HAP-1 (cell line): ENCODE results near the gene RAD17.
"Not testable (repeated sequence)": the region's sequence is repeated elsewhere in the genome, so short reads cannot be mapped to it uniquely, and the experiment has no call there.

ENCODE experiments used
- DNase-seq, 2 experiments: peaks; one replicate each; pipeline ENCODE4 v3.0.0-alpha.2; 2016 to 2020; ENCODE audit warnings: low spot score in 2 of 2
- H3K27me3 ChIP-seq: fragments of 250-450 bp; sonication (Bioruptor Pico); 2 replicates; pipeline ENCODE4 v1.5.1; 2020; ENCODE audit warnings: low read depth, mild to moderate bottlenecking, moderate library complexity
- H3K36me3 ChIP-seq: fragments of 250-450 bp; sonication (Bioruptor Pico); replicated peaks from 2 replicates; pipeline ENCODE4 v1.5.1; 2020; ENCODE audit warnings: mild to moderate bottlenecking
- H3K4me1 ChIP-seq: fragments of 250-450 bp; sonication (Bioruptor Pico); 2 replicates; pipeline ENCODE4 v1.5.1; 2020; ENCODE audit warnings: mild to moderate bottlenecking
- H3K4me3 ChIP-seq: fragments of 250-450 bp; sonication (Bioruptor Pico); 2 replicates; pipeline ENCODE4 v1.5.1; 2020; ENCODE audit warnings: mild to moderate bottlenecking, moderate library complexity
- H3K9me3 ChIP-seq: fragments of 250-450 bp; sonication (Bioruptor Pico); 2 replicates; pipeline ENCODE4 v1.5.1; 2020; ENCODE audit warnings: mild to moderate bottlenecking, moderate library complexity
- in situ Hi-C: fragments of 300-500 bp; cut with MboI; formaldehyde crosslinking; loops from 3 replicates; pipeline ENCODE4 v1.14.3; 2020; ENCODE audit warnings: low sequenced_read_pairs, inconsistent platforms, mixed read lengths

Gene RAD17

GRCh38 chr5:69360442-69360841 lies 9.2 kb upstream of the RAD17 start:
- H3K36me3 ChIP-seq = peaks cover 48% of the 10 kb centered on the region
- in situ Hi-C loops = no loop called here
- no peaks in the 10 kb centered on the region for H3K9me3 ChIP-seq
- DNase-seq = no peak
- no peaks in the 10 kb centered on the region for H3K4me1 ChIP-seq
- H3K4me3 ChIP-seq = no peak overlapping the region
- no peaks in the 10 kb centered on the region for H3K27me3 ChIP-seq

DNA sequence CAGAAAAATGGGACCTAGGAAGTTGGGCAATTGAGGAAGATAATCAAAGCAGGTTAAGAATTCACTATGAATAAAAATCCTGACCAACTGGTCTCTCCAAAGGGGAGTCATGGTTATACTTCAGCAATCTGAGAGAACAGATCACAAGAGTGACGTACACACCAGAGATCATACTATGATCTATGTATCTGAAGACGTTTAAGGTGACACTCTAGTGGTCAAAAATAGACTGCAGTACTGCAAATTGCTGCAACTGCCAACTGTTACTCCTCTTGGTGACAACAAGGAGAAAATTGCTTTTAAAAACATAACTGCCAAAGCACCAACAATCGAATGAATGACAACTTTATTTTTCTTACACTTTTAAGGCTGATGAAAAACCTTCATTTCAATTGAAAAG lies 5.2 kb upstream of the RAD17 start:
- Histone ChIP-seq H3K27me3 (no peaks in the 10 kb centered on the region), H3K9me3 (no peaks in the 10 kb centered on the region), H3K4me1 (peaks cover 5% of the 10 kb centered on the region), H3K4me3 (no peak overlapping the region), H3K36me3 (peaks cover 44% of the 10 kb centered on the region)
- in situ Hi-C loops = no loop called here
- no peak for DNase-seq

GRCh38 chr5:69364850-69365249 lies 4.8 kb upstream of the RAD17 start:
- Histone ChIP-seq H3K9me3 (no peaks in the 10 kb centered on the region), H3K4me3 (no peak overlapping the region), H3K27me3 (no peaks in the 10 kb centered on the region), H3K36me3 (peaks cover 41% of the 10 kb centered on the region), H3K4me1 (peaks cover 5% of the 10 kb centered on the region)
- no peak for DNase-seq
- in situ Hi-C loops = no loop called here

DNA sequence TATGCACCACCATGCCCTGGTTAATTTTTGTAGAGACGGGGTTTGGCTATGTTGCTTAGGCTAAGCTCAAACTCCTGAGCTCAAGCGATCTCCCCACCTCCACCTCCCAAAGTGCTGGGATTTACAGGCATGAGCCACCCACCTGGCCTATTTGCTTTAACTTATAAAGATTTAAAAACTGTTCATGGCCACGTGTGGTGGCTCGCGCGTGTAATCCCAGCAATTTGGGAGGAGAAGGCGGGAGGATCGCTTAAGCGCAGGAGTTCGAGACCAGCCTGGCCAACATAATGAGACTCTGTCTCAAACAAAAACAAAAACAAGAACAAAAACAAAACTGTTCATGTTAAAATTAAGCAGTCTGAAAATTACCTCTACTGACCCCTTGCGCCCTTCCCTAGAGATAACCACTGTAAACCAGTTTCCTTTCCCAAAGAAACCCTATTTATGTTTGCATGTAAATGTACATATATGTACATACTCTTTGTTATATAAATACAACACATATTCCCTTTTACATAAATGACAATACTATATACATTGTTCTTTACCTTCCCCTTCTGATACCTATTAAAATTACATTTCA lies 1.8 kb upstream of the RAD17 start:
- in situ Hi-C loops = no loop called here
- H3K36me3 ChIP-seq = peaks cover 33% of the 10 kb centered on the region
- peak overlapping the region; percentile 89 for H3K4me3 ChIP-seq

GRCh38 chr5:69368458-69369339 lies 919 bp upstream of the RAD17 start:
- peak overlapping the region; percentile 89 for H3K4me3 ChIP-seq
- no peaks in the 10 kb centered on the region for H3K9me3 ChIP-seq
- H3K27me3 ChIP-seq = no peaks in the 10 kb centered on the region
- H3K4me1 ChIP-seq = peaks cover 12% of the 10 kb centered on the region
- H3K36me3 ChIP-seq = peaks cover 27% of the 10 kb centered on the region
- in situ Hi-C loops = no loop called here
- peak; percentile 17 to 34 for DNase-seq

More for the DNA sequence above, 1.8 kb upstream of the RAD17 start:
- Histone ChIP-seq H3K9me3 (no peaks in the 10 kb centered on the region), H3K4me1 (peaks cover 12% of the 10 kb centered on the region), H3K27me3 (no peaks in the 10 kb centered on the region)
- peak in 1 of 2 experiments; percentile 15 for DNase-seq

DNA sequence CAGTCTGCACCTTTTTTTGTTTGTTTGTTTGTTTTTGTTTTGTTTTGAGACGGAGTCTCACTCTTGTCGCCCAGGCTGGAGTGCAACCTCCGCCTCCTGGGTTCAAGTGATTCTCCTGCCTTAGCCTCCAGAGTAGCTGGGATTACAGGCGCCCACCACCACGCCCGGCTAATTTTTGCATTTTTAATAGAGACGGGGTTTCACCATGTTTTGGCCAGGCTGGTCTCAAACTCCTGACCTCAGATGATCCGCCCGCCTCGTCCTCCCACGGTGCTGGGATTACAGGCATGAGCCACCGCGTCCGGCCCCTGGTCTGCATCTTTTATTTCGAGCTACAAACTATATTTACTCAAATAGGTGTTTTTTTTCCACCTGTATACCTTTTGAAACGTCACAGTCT lies 717 bp downstream of the RAD17 start:
- in situ Hi-C loops, H3K27me3 ChIP-seq, H3K9me3 ChIP-seq: not testable (repeated sequence)
- peaks cover 22% of the 10 kb centered on the region for H3K36me3 ChIP-seq
- peaks cover 12% of the 10 kb centered on the region for H3K4me1 ChIP-seq
- peak in 1 of 2 experiments; percentile 33 for DNase-seq
- H3K4me3 ChIP-seq = peak overlapping the region; percentile 89

DNA sequence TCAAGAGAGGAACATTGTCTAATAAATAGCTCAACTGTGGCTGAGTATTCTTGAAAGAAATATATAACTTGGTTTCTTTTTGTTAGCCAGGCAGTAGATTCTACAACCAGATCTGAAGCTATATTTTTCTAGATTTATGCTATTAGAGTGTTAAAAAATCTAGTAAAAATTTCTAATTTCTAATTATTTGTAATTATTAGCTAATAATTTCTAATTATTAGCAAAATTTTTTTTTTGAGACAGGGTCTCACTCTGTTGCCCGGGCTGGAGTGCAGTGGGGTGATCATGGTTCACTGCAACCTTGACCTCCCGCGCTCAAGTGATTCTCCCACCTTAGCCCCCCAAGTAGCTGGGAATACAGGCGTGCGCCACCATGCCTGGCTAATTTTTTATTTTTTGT lies 2.8 kb downstream of the RAD17 start:
- Histone ChIP-seq H3K9me3 (no peaks in the 10 kb centered on the region), H3K4me3 (no peak overlapping the region), H3K36me3 (peaks cover 16% of the 10 kb centered on the region; the same call in 1 of the 2 replicates), H3K27me3 (no peaks in the 10 kb centered on the region), H3K4me1 (peaks cover 12% of the 10 kb centered on the region)
- no peak for DNase-seq
- in situ Hi-C loops = no loop called here

GRCh38 chr5:69374911-69375446 lies 5.4 kb downstream of the RAD17 start:
- Histone ChIP-seq H3K4me1 (peaks cover 7% of the 10 kb centered on the region; the same call in 1 of the 2 replicates), H3K36me3 (peaks cover 29% of the 10 kb centered on the region), H3K9me3 (no peaks in the 10 kb centered on the region), H3K4me3 (no peak overlapping the region), H3K27me3 (no peaks in the 10 kb centered on the region)
- in situ Hi-C loops = no loop called here
- no peak for DNase-seq

- H3K9me3 ChIP-seq = no peaks in the 10 kb centered on the region
- DNase-seq = no peak
- no peaks in the 10 kb centered on the region for H3K27me3 ChIP-seq
- peaks cover 48% of the 10 kb centered on the region for H3K36me3 ChIP-seq
- no peak overlapping the region for H3K4me3 ChIP-seq
- no peaks in the 10 kb centered on the region for H3K4me1 ChIP-seq
- in situ Hi-C loops = no loop called here
Measured at GRCh38 chr5:69378376-69378775, 8.8 kb downstream of the RAD17 start.

DNA sequence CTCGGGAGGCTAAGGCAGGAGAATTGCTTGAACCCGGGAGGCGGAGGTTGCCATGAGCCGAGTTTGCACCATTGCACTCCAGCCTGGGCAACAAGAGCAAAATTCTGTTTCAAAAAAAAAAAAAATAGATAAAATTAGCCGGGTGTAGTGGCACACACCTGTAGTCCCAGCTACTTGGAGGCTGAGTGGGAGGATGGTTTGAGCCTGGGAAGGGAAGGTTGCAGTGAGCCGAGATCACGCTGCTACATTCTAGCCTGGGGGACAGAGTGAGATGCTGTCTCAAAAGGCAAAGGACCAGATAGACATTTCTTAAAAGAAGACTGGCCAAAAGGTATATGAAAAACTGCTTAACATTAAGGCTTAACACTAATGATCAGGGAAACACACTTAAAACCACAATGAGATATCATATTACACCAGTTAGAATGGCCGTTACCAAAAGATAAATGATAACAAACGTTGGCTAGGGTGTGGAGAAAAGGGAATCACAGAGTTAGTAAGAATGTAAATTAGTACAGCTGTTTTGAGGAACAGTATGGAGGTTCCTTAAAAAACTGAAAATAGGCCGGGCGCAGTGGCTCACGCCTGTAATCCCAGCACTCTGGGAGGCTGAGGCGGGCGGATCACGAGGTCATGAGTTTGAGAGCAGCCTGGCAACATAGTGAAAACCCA lies 35.2 kb downstream of the RAD17 start:
- Histone ChIP-seq H3K4me1 (no peaks in the 10 kb centered on the region), H3K4me3 (no peak overlapping the region), H3K27me3 (no peaks in the 10 kb centered on the region), H3K9me3 (no peaks in the 10 kb centered on the region), H3K36me3 (peaks cover 15% of the 10 kb centered on the region)
- DNase-seq = no peak
- in situ Hi-C loops = no loop called here

GRCh38 chr5:69414885-69415583 lies 45.4 kb downstream of the RAD17 start, which contains the start of gene MARVELD2:
Gene MARVELD2 (plus strand): TSS chr5:69415116. CDS start chr5:69419386, 4,270 bp downstream.
- in situ Hi-C loops = no loop called here

GRCh38 chr5:69415584-69415958 lies 46.0 kb downstream of the RAD17 start:
- Histone ChIP-seq H3K4me1 (no peaks in the 10 kb centered on the region), H3K27me3 (no peaks in the 10 kb centered on the region), H3K9me3 (no peaks in the 10 kb centered on the region), H3K36me3 (peaks cover 24% of the 10 kb centered on the region), H3K4me3 (no peak overlapping the region)
- in situ Hi-C loops = no loop called here
- DNase-seq = no peak

More at GRCh38 chr5:69414885-69415583, 45.4 kb downstream of the RAD17 start, which contains the start of gene MARVELD2:
- no peak for DNase-seq
- H3K27me3 ChIP-seq = no peaks in the 10 kb centered on the region
- no peak within 1 kb of the TSS for H3K4me3 ChIP-seq
- no peaks in the 10 kb centered on the region for H3K4me1 ChIP-seq
- H3K9me3 ChIP-seq = no peaks in the 10 kb centered on the region
- H3K36me3 ChIP-seq = peaks cover 29% of the 10 kb centered on the region

DNA sequence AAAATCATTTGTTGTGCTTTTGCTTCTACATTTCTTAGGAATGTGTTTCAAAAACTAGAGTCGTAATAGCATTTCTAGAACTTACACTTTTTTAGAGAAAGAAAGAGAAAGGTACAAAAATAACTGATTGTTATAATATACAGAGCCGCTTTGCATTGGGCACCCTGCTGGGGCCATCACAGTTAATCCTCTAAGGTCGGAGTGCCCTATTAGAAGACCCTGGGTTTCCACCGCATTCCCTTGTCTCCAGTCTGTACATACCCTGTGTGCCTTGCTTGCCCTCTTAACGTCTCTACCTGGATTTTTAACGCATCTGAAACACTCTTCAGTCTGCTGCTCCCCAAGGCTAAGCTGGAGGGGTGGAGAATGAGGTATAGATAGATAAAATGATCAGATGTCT lies 46.6 kb downstream of the RAD17 start:
- in situ Hi-C loops = no loop called here
- Histone ChIP-seq H3K4me1 (no peaks in the 10 kb centered on the region), H3K36me3 (peaks cover 21% of the 10 kb centered on the region), H3K9me3 (no peaks in the 10 kb centered on the region), H3K27me3 (no peaks in the 10 kb centered on the region), H3K4me3 (no peak overlapping the region)
- DNase-seq = no peak
